GM23338 (cell line): ENCODE data around the gene C5AR1. TPM values are rescaled to one million over a fixed set of nuclear protein-coding genes. Genes with fewer than 3 reads are reported as not detected.

ENCODE experiments used
- ATAC-seq: fragments of 200-7000 bp; cut with Tn5 transposase; 3 replicates; pipeline ENCODE4 v1.9.1; 2020
- DNase-seq: peaks from one replicate; pipeline ENCODE4 v3.0.0-alpha.2; 2015; ENCODE audit warnings: low spot score
- H2AFZ ChIP-seq: fragments of 200-600 bp; sonication (generic); 2 replicates; pipeline ENCODE4 v1.8.0; 2016; ENCODE audit warnings: antibody characterized with exemption, mild to moderate bottlenecking, moderate library complexity
- H3F3A ChIP-seq: fragments of 200-600 bp; sonication (generic); replicated peaks from 2 replicates; pipeline ENCODE4 v1.8.0; 2017; ENCODE audit warnings: antibody characterized with exemption, mixed run types, low read depth
- H3K27ac ChIP-seq: fragments of 200-600 bp; sonication (generic); 2 replicates; pipeline ENCODE4 v1.6.1; 2016; ENCODE audit warnings: low read depth
- H3K27me3 ChIP-seq: fragments of 200-600 bp; sonication (generic); 2 replicates; pipeline ENCODE4 v1.8.0; 2016; ENCODE audit warnings: mild to moderate bottlenecking, mixed run types, moderate library complexity; ENCODE audit not compliant: insufficient read depth
- H3K36me3 ChIP-seq: fragments of 200-600 bp; sonication (generic); 2 replicates; pipeline ENCODE4 v1.8.0; 2016; ENCODE audit warnings: mild to moderate bottlenecking; ENCODE audit not compliant: insufficient read depth
- H3K4me1 ChIP-seq: fragments of 200-600 bp; sonication (generic); 2 replicates; pipeline ENCODE4 v1.8.0; 2016; ENCODE audit warnings: mild to moderate bottlenecking, moderate library complexity; ENCODE audit not compliant: insufficient read depth
- H3K4me2 ChIP-seq: fragments of 200-600 bp; sonication (generic); 2 replicates; pipeline ENCODE4 v1.7.1; 2017; ENCODE audit warnings: mixed run types
- H3K4me3 ChIP-seq: fragments of 200-600 bp; sonication (generic); 2 replicates; pipeline ENCODE4 v1.6.1; 2016; ENCODE audit warnings: mixed run types
- H3K79me2 ChIP-seq: fragments of 200-600 bp; sonication (generic); replicated peaks from 2 replicates; pipeline ENCODE4 v1.8.0; 2017; ENCODE audit warnings: mild to moderate bottlenecking; ENCODE audit not compliant: insufficient read depth
- H3K9me2 ChIP-seq: fragments of 200-600 bp; sonication (generic); 2 replicates; pipeline ENCODE4 v1.8.0; 2017; ENCODE audit not compliant: insufficient read depth
- H4K20me1 ChIP-seq: fragments of 200-600 bp; sonication (generic); replicated peaks from 2 replicates; pipeline ENCODE4 v1.8.0; 2017; ENCODE audit warnings: mild to moderate bottlenecking; ENCODE audit not compliant: insufficient read depth
- H3K27ac Mint-ChIP-seq: 2 replicates; pipeline ENCODE4 v1.8.0; 2020; ENCODE audit warnings: inconsistent platforms, mild to moderate bottlenecking, moderate library complexity, mixed read lengths
- H3K27me3 Mint-ChIP-seq: 3 replicates; pipeline ENCODE4 v1.8.0; 2022; ENCODE audit warnings: low read depth, mild to moderate bottlenecking, moderate library complexity, mixed read lengths, inconsistent platforms; ENCODE audit not compliant: insufficient read depth, poor library complexity
- H3K36me3 Mint-ChIP-seq: 3 replicates; pipeline ENCODE4 v1.8.0; 2021; ENCODE audit warnings: low read depth, mild to moderate bottlenecking, inconsistent platforms, moderate library complexity, mixed read lengths
- H3K4me1 Mint-ChIP-seq: 3 replicates; pipeline ENCODE4 v1.8.0; 2020; ENCODE audit warnings: mild to moderate bottlenecking, inconsistent platforms, mixed read lengths
- H3K4me3 Mint-ChIP-seq: 3 replicates; pipeline ENCODE4 v1.8.0; 2021; ENCODE audit warnings: moderate library complexity, mild to moderate bottlenecking, inconsistent platforms, mixed read lengths
- H3K9me3 Mint-ChIP-seq: 3 replicates; pipeline ENCODE4 v1.8.0; 2020; ENCODE audit warnings: moderate library complexity, mild to moderate bottlenecking, inconsistent platforms, mixed read lengths
- CREB1 ChIP-seq: fragments of 250-450 bp; sonication (Bioruptor Pico); IDR thresholded peaks from 2 replicates; pipeline ENCODE4 v1.5.0; 2020; ENCODE audit warnings: low read depth, mild to moderate bottlenecking, moderate library complexity
- CTCF ChIP-seq, 2 experiments: fragments of 200-600 bp in 1 of 2; sonication (generic) in 1 of 2; conservative IDR thresholded peaks; 2 replicates each; pipeline versions ENCODE4 v1.5.1 to v1.6.1; 2016 to 2017; ENCODE audit warnings: antibody characterized with exemption in 2 of 2, low read depth in 2 of 2, mild to moderate bottlenecking in 2 of 2, moderate library complexity in 1 of 2
- ETS1 ChIP-seq: IDR thresholded peaks from 2 replicates; pipeline ENCODE4 v1.6.1; 2016; ENCODE audit warnings: antibody characterized with exemption
- EZH2 ChIP-seq: fragments of 200-600 bp; sonication (generic); IDR thresholded peaks from one replicate; pipeline ENCODE4 v1.8.0; 2017; ENCODE audit warnings: antibody characterized with exemption, mild to moderate bottlenecking, low read depth; ENCODE audit not compliant: unreplicated experiment
- EZH2phosphoT487 ChIP-seq: fragments of 200-600 bp; sonication (generic); IDR thresholded peaks from one replicate; pipeline ENCODE4 v1.8.1; 2018; ENCODE audit warnings: antibody characterized with exemption; ENCODE audit not compliant: unreplicated experiment
- POLR2AphosphoS5 ChIP-seq: IDR thresholded peaks from 2 replicates; pipeline ENCODE4 v1.6.1; 2016; ENCODE audit warnings: antibody characterized with exemption, low read depth
- ZNF114 ChIP-seq: fragments of 250-450 bp; sonication (Bioruptor Pico); IDR thresholded peaks from 2 replicates; pipeline ENCODE4 v1.5.0; 2020; ENCODE audit warnings: mild to moderate bottlenecking, moderate library complexity
- ZNF462 ChIP-seq: fragments of 250-450 bp; sonication (Bioruptor Pico); IDR thresholded peaks from 2 replicates; pipeline ENCODE4 v1.5.0; 2020; ENCODE audit warnings: mild to moderate bottlenecking, moderate library complexity
- polyA plus RNA-seq: library from polyadenylated mRNA; unstranded; fragments of >200 nt; fragmentation: Nextera tagmentation; extraction: Ambion mirVana; gene quantifications from 2 replicates; pipeline ENCODE4 v1.2.1, GENCODE V29; 2016
- total RNA-seq: library from RNA; depleted of rRNA; stranded (reverse); fragments of >200 nt; shearing (Covaris generic); gene quantifications from 2 replicates; pipeline ENCODE4 v1.2.3, GENCODE V29; 2014

C5AR1 gene
- total and polyA plus RNA-seq, 2 experiments from 2014 or later = 0.08 TPM; not detected in 1

- TF ChIP-seq CREB1 (CRISPR knock-in tag) (peak; percentile 74), CTCF (conservative IDR thresholded peaks at IDR 0.05; ENCODE audit: low read depth in 2 of 2) (no peak; a peak in 1 of 4 replicates), POLR2AphosphoS5 (peak; percentile 54; the same call in 1 of the 2 replicates), EZH2phosphoT487 (no peak), ETS1 (no peak), ZNF114 (CRISPR knock-in tag) (no peak), EZH2 (no peak)
- peak overlapping the region; percentile 88 for H3K4me3 Mint-ChIP-seq
- H4K20me1 ChIP-seq = peaks cover 3% of the 10 kb centered on the region
- peaks cover 24% of the 10 kb centered on the region for H3K4me1 Mint-ChIP-seq
- DNase-seq (peak; percentile 95), ATAC-seq (peak; percentile 72)
- H3K4me3 ChIP-seq = peak overlapping the region; percentile 83
- peak overlapping the region; percentile 95 for H3K4me2 ChIP-seq
- no peaks in the 10 kb centered on the region for H3K36me3 ChIP-seq
- no peaks in the 10 kb centered on the region; the same call in 2 of the 3 replicates for H3K9me3 Mint-ChIP-seq
- H3K27ac ChIP-seq = peak overlapping the region; percentile 100
- H3K27me3 Mint-ChIP-seq = peaks cover 31% of the 10 kb centered on the region
- H3K4me1 ChIP-seq = peaks cover 11% of the 10 kb centered on the region; the same call in 1 of the 2 replicates
- no peaks in the 10 kb centered on the region for H3K9me2 ChIP-seq
- H3K36me3 Mint-ChIP-seq = peaks cover 23% of the 10 kb centered on the region
- H3K27me3 ChIP-seq = peaks cover 8% of the 10 kb centered on the region
- no peaks in the 10 kb centered on the region for H3K79me2 ChIP-seq
- H2AFZ ChIP-seq = peak overlapping the region; percentile 72
- peak overlapping the region; percentile 99 for H3K27ac Mint-ChIP-seq
- H3F3A ChIP-seq = peaks cover 20% of the 10 kb centered on the region
Observed at GRCh38 chr19:47273313-47274070, 36.2 kb upstream of the C5AR1 start.

GRCh38 chr19:47274071-47274890 is 35.4 kb upstream of the C5AR1 start, which contains the start of gene INAFM1:
INAFM1 (plus strand) TSS chr19:47274885; CDS start chr19:47274920, 35 bp downstream.
- Histone ChIP-seq H3F3A (peaks cover 20% of the 10 kb centered on the region), H3K4me2 (peak within 1 kb of the TSS; percentile 95), H3K36me3 (no peaks in the 10 kb centered on the region), H3K4me3 (peak within 1 kb of the TSS; percentile 83), H3K27me3 (peaks cover 8% of the 10 kb centered on the region), H3K27ac (peak within 1 kb of the TSS; percentile 100), H3K79me2 (no peaks in the 10 kb centered on the region), H2AFZ (0 out of 2 replicates have a peak within 1 kb of the TSS, but pooled peaks have one; percentile 67), H3K4me1 (peaks cover 11% of the 10 kb centered on the region; the same call in 1 of the 2 replicates), H3K9me2 (no peaks in the 10 kb centered on the region), H4K20me1 (peaks cover under 1% of the 10 kb centered on the region; the same call in 1 of the 2 replicates)
- peak; percentile 95 for DNase-seq
- H3K4me3 Mint-ChIP-seq = peak within 1 kb of the TSS; percentile 88
- no peaks in the 10 kb centered on the region; the same call in 2 of the 3 replicates for H3K9me3 Mint-ChIP-seq
- peaks cover 24% of the 10 kb centered on the region for H3K4me1 Mint-ChIP-seq
- H3K27ac Mint-ChIP-seq = peak within 1 kb of the TSS; percentile 99
- H3K36me3 Mint-ChIP-seq = peaks cover 23% of the 10 kb centered on the region
- peak; percentile 75 for ATAC-seq
- peaks cover 29% of the 10 kb centered on the region for H3K27me3 Mint-ChIP-seq
- TF ChIP-seq ZNF462 (no peak), EZH2phosphoT487 (no peak), POLR2AphosphoS5 (peak; percentile 57; the same call in 1 of the 2 replicates)
